Measurements from ENCODE around the gene CLTA. TPM values are rescaled to one million over a fixed set of nuclear protein-coding genes. Genes with fewer than 3 reads are reported as not detected.
A peak's percentile ranks its signal among the peaks of the same experiment; 100 is the strongest.

Gene CLTA
- total RNA-seq, 4 donors from 2014 or later, result 136 to 195 (median 158) TPM

GRCh38 chr9:36163786-36164170 is 26.9 kb upstream of the CLTA start:
- TF ChIP-seq, protein P1, sequence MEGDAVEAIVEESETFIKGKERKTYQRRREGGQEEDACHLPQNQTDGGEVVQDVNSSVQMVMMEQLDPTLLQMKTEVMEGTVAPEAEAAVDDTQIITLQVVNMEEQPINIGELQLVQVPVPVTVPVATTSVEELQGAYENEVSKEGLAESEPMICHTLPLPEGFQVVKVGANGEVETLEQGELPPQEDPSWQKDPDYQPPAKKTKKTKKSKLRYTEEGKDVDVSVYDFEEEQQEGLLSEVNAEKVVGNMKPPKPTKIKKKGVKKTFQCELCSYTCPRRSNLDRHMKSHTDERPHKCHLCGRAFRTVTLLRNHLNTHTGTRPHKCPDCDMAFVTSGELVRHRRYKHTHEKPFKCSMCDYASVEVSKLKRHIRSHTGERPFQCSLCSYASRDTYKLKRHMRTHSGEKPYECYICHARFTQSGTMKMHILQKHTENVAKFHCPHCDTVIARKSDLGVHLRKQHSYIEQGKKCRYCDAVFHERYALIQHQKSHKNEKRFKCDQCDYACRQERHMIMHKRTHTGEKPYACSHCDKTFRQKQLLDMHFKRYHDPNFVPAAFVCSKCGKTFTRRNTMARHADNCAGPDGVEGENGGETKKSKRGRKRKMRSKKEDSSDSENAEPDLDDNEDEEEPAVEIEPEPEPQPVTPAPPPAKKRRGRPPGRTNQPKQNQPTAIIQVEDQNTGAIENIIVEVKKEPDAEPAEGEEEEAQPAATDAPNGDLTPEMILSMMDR (IDR thresholded peaks at IDR 0.05), result no peak
- no peak for TF ChIP-seq POLR2AphosphoS5 (IDR thresholded peaks at IDR 0.05)
- peak in 1 of 2 donors; percentile 16 for TF ChIP-seq POLR2A (IDR thresholded peaks at IDR 0.05)
- TF ChIP-seq EP300 (IDR thresholded peaks at IDR 0.05), result no peak
- Histone ChIP-seq H3K27ac (peak overlapping the region; percentile 74 to 90 (median 84)), H3K27me3 (no peaks in the 10 kb centered on the region), H3K4me1 (peaks cover 5 to 79% (median 27%) of the 10 kb centered on the region in 3 donors), H3K36me3 (no peaks in the 10 kb centered on the region), H3K9me3 (no peaks in the 10 kb centered on the region), H3K4me3 (no peak overlapping the region)
- WGBS, 2 donors (ENCODE audit: low coverage in 1 of 2), result 37 to 41% methylated on average over 4 of the region's 4 CpGs
- ATAC-seq, result peak; percentile 12

- 72 to 89% methylated on average over 3 to 5 of the region's 6 CpGs for WGBS, 2 donors (ENCODE audit: low coverage in 1 of 2)
- no peak for TF ChIP-seq EP300 (IDR thresholded peaks at IDR 0.05)
- TF ChIP-seq, protein P1 (IDR thresholded peaks at IDR 0.05), result no peak
- TF ChIP-seq POLR2AphosphoS5 (IDR thresholded peaks at IDR 0.05), result no peak
- no peak for TF ChIP-seq POLR2A (IDR thresholded peaks at IDR 0.05)
- Histone ChIP-seq H3K4me3 (no peak overlapping the region), H3K27ac (peak overlapping the region in 3 of 4 donors; percentile 84 to 90 (median 85)), H3K36me3 (no peaks in the 10 kb centered on the region), H3K9me3 (no peaks in the 10 kb centered on the region), H3K4me1 (peaks cover 5 to 73% (median 22%) of the 10 kb centered on the region in 3 donors), H3K27me3 (no peaks in the 10 kb centered on the region)
- no peak for ATAC-seq
Observed at GRCh38 chr9:36164372-36164771, 26.3 kb upstream of the CLTA start.

- WGBS, 2 donors (ENCODE audit: low coverage in 1 of 2), result 56 to 80% methylated on average over 1 of the region's 3 CpGs
- Histone ChIP-seq H3K4me3 (no peak overlapping the region), H3K4me1 (peaks cover 5 to 67% (median 19%) of the 10 kb centered on the region in 3 donors), H3K36me3 (no peaks in the 10 kb centered on the region), H3K27ac (peak overlapping the region in 3 of 4 donors; percentile 84 to 90 (median 85)), H3K27me3 (no peaks in the 10 kb centered on the region), H3K9me3 (no peaks in the 10 kb centered on the region)
- ATAC-seq, result no peak
- no peak for TF ChIP-seq EP300 (IDR thresholded peaks at IDR 0.05)
- no peak for TF ChIP-seq POLR2AphosphoS5 (IDR thresholded peaks at IDR 0.05)
- no peak for TF ChIP-seq POLR2A (IDR thresholded peaks at IDR 0.05)
- TF ChIP-seq, protein P1 (IDR thresholded peaks at IDR 0.05), result no peak
Observed at GRCh38 chr9:36164989-36165388, 25.7 kb upstream of the CLTA start.

- H3K4me3 ChIP-seq, result peak overlapping the region; percentile 26 to 56
- no peaks in the 10 kb centered on the region for H3K27me3 ChIP-seq
- peaks cover 5 to 60% (median 17%) of the 10 kb centered on the region in 3 donors for H3K4me1 ChIP-seq
- TF ChIP-seq POLR2AphosphoS5 (IDR thresholded peaks at IDR 0.05) (no peak), POLR2A (IDR thresholded peaks at IDR 0.05) (no peak), EP300 (IDR thresholded peaks at IDR 0.05) (no peak)
- TF ChIP-seq, protein P1 (IDR thresholded peaks at IDR 0.05), result no peak
- no peaks in the 10 kb centered on the region for H3K36me3 ChIP-seq
- peak; percentile 31 for ATAC-seq
- 11 to 13% methylated on average over 7 of the region's 12 CpGs for WGBS, 2 donors (ENCODE audit: low coverage in 1 of 2)
- no peaks in the 10 kb centered on the region for H3K9me3 ChIP-seq
- peak overlapping the region; percentile 7 to 90 (median 84) for H3K27ac ChIP-seq
Observed at GRCh38 chr9:36165826-36166167, 24.9 kb upstream of the CLTA start.

DNA sequence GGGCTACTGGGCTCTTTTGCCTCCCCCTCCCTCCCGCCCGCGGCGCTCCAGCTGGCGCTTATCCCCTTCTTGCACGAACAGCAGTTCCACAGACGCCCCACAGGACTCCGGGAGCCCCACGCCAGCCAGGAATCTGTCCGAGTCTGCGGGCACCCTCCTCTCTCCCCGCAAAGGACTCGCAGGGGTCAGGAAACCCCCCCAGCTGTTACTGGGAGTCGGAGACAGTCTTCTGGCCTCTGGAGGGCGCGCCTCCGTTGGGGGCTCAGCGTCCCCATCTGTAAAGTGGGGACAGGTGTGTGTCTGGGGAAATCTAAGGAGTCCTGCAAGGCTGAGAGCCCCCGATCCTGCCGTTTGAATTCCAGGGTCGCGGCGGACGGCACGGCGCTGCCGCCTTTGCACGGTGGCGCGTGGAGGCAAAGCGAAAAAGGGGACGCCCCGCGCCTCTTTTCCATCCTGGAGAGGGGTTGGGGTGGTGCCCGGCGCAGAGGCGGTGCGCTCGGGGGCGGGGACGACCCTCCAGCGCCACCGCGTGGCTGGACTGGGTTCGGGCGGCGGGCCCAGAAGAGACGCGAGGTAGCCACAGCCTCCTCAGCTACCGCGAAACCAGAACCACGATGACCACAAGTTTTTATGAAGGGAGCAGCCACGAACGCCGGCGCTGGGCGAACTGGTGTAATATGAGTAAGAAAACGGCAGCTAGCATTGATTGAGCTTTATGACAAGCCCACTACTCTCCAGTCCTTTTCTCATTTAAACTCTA is 24.4 kb upstream of the CLTA start:
- no peaks in the 10 kb centered on the region for H3K27me3 ChIP-seq
- TF ChIP-seq, protein P1 (IDR thresholded peaks at IDR 0.05), result peak in 3 of 4 experiments; percentile 90 to 94 (median 92)
- TF ChIP-seq POLR2A (IDR thresholded peaks at IDR 0.05), result no peak
- peak; percentile 57 for TF ChIP-seq POLR2AphosphoS5 (IDR thresholded peaks at IDR 0.05)
- no peak for TF ChIP-seq EP300 (IDR thresholded peaks at IDR 0.05)
- H3K4me3 ChIP-seq, result peak overlapping the region; percentile 26 to 56
- no peaks in the 10 kb centered on the region for H3K9me3 ChIP-seq
- peaks cover 5 to 55% (median 14%) of the 10 kb centered on the region in 3 donors for H3K4me1 ChIP-seq
- peak; percentile 92 for ATAC-seq
- WGBS, 2 donors (ENCODE audit: low coverage in 1 of 2), result 1% methylated on average over 20 of the region's 58 CpGs; no CpG with 5 or more reads in 1 of the 2 donors
- H3K36me3 ChIP-seq, result no peaks in the 10 kb centered on the region
- peak overlapping the region; percentile 7 to 90 (median 84) for H3K27ac ChIP-seq

Data from gastroesophageal sphincter (tissue), 4 donors.